Esophagus squamous epithelium (tissue), 5 donors: ENCODE results near the gene DROSHA. TPM values are rescaled to one million over a fixed set of nuclear protein-coding genes. Genes with fewer than 3 reads are reported as not detected.

Source experiments
- DNase-seq: peaks from one replicate; lab custom pipeline; 2025; lab: John Stamatoyannopoulos, UW
- H3K27ac ChIP-seq, 4 donors: fragments of 200-600 bp; sonication (generic); one replicate each; pipeline ENCODE4 v1.5.1; 2016 to 2019; ENCODE audit warnings: mild to moderate bottlenecking in 1 of 4
- H3K27me3 ChIP-seq, 4 donors: fragments of 200-600 bp; sonication (generic); 1 replicate in 3 of 4; 2 replicates in 1 of 4; pipeline versions ENCODE4 v1.5.1 to v1.6.0; 2017 to 2021; ENCODE audit warnings: antibody characterized with exemption in 1 of 4
- H3K36me3 ChIP-seq, 3 donors: fragments of 200-600 bp; sonication (generic); one replicate each; pipeline ENCODE4 v1.5.1; 2016 to 2019
- H3K4me1 ChIP-seq, 3 donors: fragments of 200-600 bp; sonication (generic); one replicate each; pipeline ENCODE4 v1.5.1; 2017 to 2019
- H3K4me3 ChIP-seq, 4 donors: fragments of 200-600 bp; sonication (generic); 1 replicate in 3 of 4; 2 replicates in 1 of 4; pipeline ENCODE4 v1.5.1; 2016 to 2019; ENCODE audit warnings: mild to moderate bottlenecking in 2 of 4, moderate library complexity in 1 of 4
- H3K9me3 ChIP-seq, 3 donors: fragments of 200-600 bp; sonication (generic); one replicate each; pipeline ENCODE4 v1.5.1; 2016 to 2019
- CTCF ChIP-seq, 6 experiments: fragments of 450-650 bp in 4 of 6; fragments of 200-600 bp in 2 of 6; sonication (generic) in 2 of 6; IDR thresholded peaks; one replicate each; pipeline ENCODE4 v1.5.1; 2016 to 2019; ENCODE audit warnings: antibody characterized with exemption in 6 of 6, mild to moderate bottlenecking in 4 of 6, moderate library complexity in 4 of 6
- POLR2A ChIP-seq, 4 donors: fragments of 450-650 bp; IDR thresholded peaks; one replicate each; pipeline ENCODE4 v1.6.1; 2017; ENCODE audit warnings: antibody characterized with exemption in 4 of 4, mild to moderate bottlenecking in 4 of 4, moderate library complexity in 3 of 4
- WGBS, 2 donors: methylation state at CpG; one replicate each; pipeline ENCODE4 v1.1.5; 2018; 5-methylcytosine and 5-hydroxymethylcytosine counted together
- intact Hi-C: fragments of 100-400 bp; cut with DNase I; formaldehyde crosslinking; loops from one replicate; pipeline ENCODE4 v1.15.0; 2022
- total RNA-seq, 4 donors: library from RNA; depleted of rRNA; stranded (reverse); fragments of >200 nt; gene quantifications; one replicate each; pipeline ENCODE4 v1.1.0, GENCODE V29; 2016
- donor health status: DM: yes; HTN: yes; CAD: no.

DROSHA gene
- total RNA-seq, 4 donors from 2014 or later: 26.1 to 36.5 (median 31.8) TPM

- TF ChIP-seq POLR2A (IDR thresholded peaks at IDR 0.05): no peak
- TF ChIP-seq CTCF (IDR thresholded peaks at IDR 0.05): no peak
- no peak overlapping the region for H3K4me3 ChIP-seq
- no peaks in the 10 kb centered on the region for H3K27me3 ChIP-seq
- no peak overlapping the region for H3K27ac ChIP-seq
- H3K4me1 ChIP-seq: no peaks in the 10 kb centered on the region
- H3K9me3 ChIP-seq: no peaks in the 10 kb centered on the region
- intact Hi-C loops: no loop called here
- 80 to 95% methylated on average over 1 of the region's 1 CpG for WGBS, 2 donors
- no peak for DNase-seq
- peaks cover 0 to 74% (median 15%) of the 10 kb centered on the region in 3 donors for H3K36me3 ChIP-seq
Measured at GRCh38 chr5:31449962-31450361, 81.9 kb downstream of the DROSHA start.

- DNase-seq: no peak
- intact Hi-C loops: no loop called here
- Histone ChIP-seq H3K4me1 (no peaks in the 10 kb centered on the region), H3K36me3 (peaks cover 0 to 78% (median 15%) of the 10 kb centered on the region in 3 donors), H3K27me3 (no peaks in the 10 kb centered on the region), H3K4me3 (no peak overlapping the region), H3K9me3 (no peaks in the 10 kb centered on the region), H3K27ac (no peak overlapping the region)
- TF ChIP-seq POLR2A (IDR thresholded peaks at IDR 0.05) (no peak), CTCF (IDR thresholded peaks at IDR 0.05) (no peak)
- 87 to 92% methylated on average over 7 of the region's 7 CpGs for WGBS, 2 donors
Measured at GRCh38 chr5:31449174-31449573, 82.7 kb downstream of the DROSHA start.

DNA sequence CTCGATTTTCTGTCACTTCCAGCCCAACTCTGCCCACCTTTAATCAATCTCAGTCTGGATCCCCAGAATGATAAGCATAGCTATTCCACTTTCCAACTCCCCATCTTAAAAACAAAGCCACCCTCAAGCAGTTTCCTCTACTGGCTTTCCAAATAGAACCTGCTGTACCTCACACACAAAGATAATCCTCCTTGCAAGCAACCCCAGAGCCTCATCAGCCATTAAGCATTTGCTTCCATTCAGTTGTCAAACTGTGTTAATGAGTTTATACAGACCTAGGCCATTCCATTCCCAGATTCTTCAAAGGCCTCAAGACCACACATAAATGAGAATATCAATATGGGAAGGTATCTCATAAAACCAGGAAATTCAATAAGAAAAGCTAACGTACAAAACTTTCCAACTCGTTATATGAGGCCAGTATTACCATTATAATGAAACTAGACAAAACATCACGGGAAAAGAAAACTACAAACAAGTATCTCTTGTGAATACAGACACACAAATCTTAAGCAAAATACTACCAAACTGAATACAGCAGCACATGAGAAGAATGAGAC, 86.8 kb downstream of the DROSHA start:
- Histone ChIP-seq H3K27me3 (no peaks in the 10 kb centered on the region), H3K4me1 (peaks cover 0 to 7% (median 0%) of the 10 kb centered on the region in 3 donors), H3K4me3 (no peak overlapping the region), H3K9me3 (no peaks in the 10 kb centered on the region), H3K36me3 (peaks cover 0 to 67% (median 15%) of the 10 kb centered on the region in 3 donors), H3K27ac (no peak overlapping the region)
- intact Hi-C loops: no loop called here
- 87 to 94% methylated on average over 4 of the region's 4 CpGs for WGBS, 2 donors
- TF ChIP-seq CTCF (IDR thresholded peaks at IDR 0.05) (no peak), POLR2A (IDR thresholded peaks at IDR 0.05) (no peak)
- no peak for DNase-seq

GRCh38 chr5:31443572-31443971, 88.3 kb downstream of the DROSHA start:
- no peak overlapping the region for H3K27ac ChIP-seq
- no peaks in the 10 kb centered on the region for H3K27me3 ChIP-seq
- H3K9me3 ChIP-seq: no peaks in the 10 kb centered on the region
- TF ChIP-seq POLR2A (IDR thresholded peaks at IDR 0.05) (no peak), CTCF (IDR thresholded peaks at IDR 0.05) (no peak)
- H3K4me3 ChIP-seq: no peak overlapping the region
- WGBS, 2 donors: 89 to 97% methylated on average over 3 of the region's 3 CpGs
- intact Hi-C loops: no loop called here
- H3K36me3 ChIP-seq: peaks cover 0 to 66% (median 5%) of the 10 kb centered on the region in 3 donors
- no peak for DNase-seq
- peaks cover 0 to 7% (median 0%) of the 10 kb centered on the region in 3 donors for H3K4me1 ChIP-seq

DNA sequence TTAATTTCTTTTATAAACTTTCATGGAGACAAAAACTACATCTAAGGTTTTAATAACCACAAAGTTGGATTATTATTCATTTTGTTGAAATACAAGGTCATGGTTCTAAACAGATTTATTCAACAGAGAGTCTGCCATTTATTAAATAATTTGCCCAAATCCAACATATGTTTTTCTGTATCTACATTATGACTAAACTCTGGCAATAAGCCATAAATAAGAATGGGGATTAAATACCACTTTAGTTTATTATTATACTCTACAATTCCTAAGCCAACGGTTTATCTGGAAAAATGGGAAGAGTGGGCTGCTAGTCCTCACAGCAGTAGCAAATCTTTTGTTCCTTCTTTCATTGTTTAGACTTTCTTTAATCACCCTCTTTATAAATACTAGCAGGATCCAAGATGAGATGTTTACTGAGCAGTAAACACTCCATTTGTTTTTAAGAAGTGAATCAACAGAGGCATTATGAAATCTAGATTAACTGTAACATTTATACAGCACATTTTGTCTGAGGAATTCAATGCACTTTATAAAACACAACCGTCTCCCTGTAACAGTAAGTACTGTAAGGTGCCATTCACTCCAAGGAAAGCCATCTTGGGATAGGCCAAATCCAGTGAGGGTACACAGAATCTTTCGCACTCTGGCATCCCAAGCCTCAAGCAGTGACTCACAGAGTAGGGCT, 89.7 kb downstream of the DROSHA start:
- intact Hi-C loops: no loop called here
- no peak for TF ChIP-seq CTCF (IDR thresholded peaks at IDR 0.05)
- TF ChIP-seq POLR2A (IDR thresholded peaks at IDR 0.05): no peak
- Histone ChIP-seq H3K27me3 (no peaks in the 10 kb centered on the region), H3K4me1 (peaks cover 0 to 7% (median 0%) of the 10 kb centered on the region in 3 donors), H3K36me3 (peaks cover 0 to 66% (median 0%) of the 10 kb centered on the region in 3 donors), H3K27ac (peak overlapping the region in 1 of 4 donors; percentile 27), H3K4me3 (no peak overlapping the region), H3K9me3 (no peaks in the 10 kb centered on the region)
- 65 to 77% methylated on average over 3 of the region's 3 CpGs for WGBS, 2 donors
- no peak for DNase-seq
